PC-9 (cell line): ENCODE measurements around the gene ADGRG7. TPM values are rescaled to one million over a fixed set of nuclear protein-coding genes. Genes with fewer than 3 reads are reported as not detected.

ENCODE experiments used
- BruUV-seq: library from RNA; stranded (reverse); fragments of 400-500 nt; replicated peaks from 2 replicates; lab custom pipeline; 2021; lab: Mats Ljungman, UMichigan
- CTCF ChIA-PET: fragments of 300-600 bp; sonication (Branson Sonifier 250); formaldehyde crosslinking; loops from one replicate; lab custom pipeline; 2022; ENCODE audit warnings: antibody characterized with exemption; lab: Charles Lee
- POLR2A ChIA-PET: fragments of 300-600 bp; sonication (Branson Sonifier 250); formaldehyde crosslinking; loops from one replicate; lab custom pipeline; 2022; ENCODE audit warnings: antibody characterized with exemption; ENCODE audit not compliant: unreplicated experiment; lab: Charles Lee
- DNase-seq, 2 experiments: peaks; one replicate each; pipeline versions ENCODE4 v3.0.0 to v3.0.0-alpha.2; 2015 to 2022; ENCODE audit warnings: mixed read lengths in 1 of 2
- H2AFZ ChIP-seq: fragments of 200-600 bp; sonication (generic); 2 replicates; pipeline ENCODE4 v1.8.1; 2017; ENCODE audit warnings: antibody characterized with exemption
- H3F3A ChIP-seq: fragments of 200-600 bp; sonication (generic); 2 replicates; pipeline ENCODE4 v1.8.1; 2017; ENCODE audit warnings: antibody characterized with exemption, mild to moderate bottlenecking, low read depth; ENCODE audit not compliant: insufficient read depth
- H3K27ac ChIP-seq: fragments of 200-600 bp; sonication (generic); 2 replicates; pipeline ENCODE4 v1.6.1; 2016; ENCODE audit warnings: mixed run types
- H3K27me3 ChIP-seq: fragments of 200-600 bp; sonication (generic); 2 replicates; pipeline ENCODE4 v1.6.1; 2016; ENCODE audit warnings: low read depth, mixed run types; ENCODE audit not compliant: insufficient read depth
- H3K36me3 ChIP-seq: fragments of 200-600 bp; sonication (generic); 2 replicates; pipeline ENCODE4 v1.6.1; 2016; ENCODE audit warnings: low read depth, mixed run types
- H3K4me1 ChIP-seq: fragments of 200-600 bp; sonication (generic); replicated peaks from 2 replicates; pipeline ENCODE4 v1.6.1; 2016; ENCODE audit warnings: mixed run types; ENCODE audit not compliant: insufficient read depth
- H3K4me2 ChIP-seq: fragments of 200-600 bp; sonication (generic); 2 replicates; pipeline ENCODE4 v1.6.1; 2017; ENCODE audit warnings: mixed run types
- H3K4me3 ChIP-seq: fragments of 200-600 bp; sonication (generic); 2 replicates; pipeline ENCODE4 v1.6.1; 2016; ENCODE audit warnings: mixed run types
- H3K79me2 ChIP-seq: fragments of 200-600 bp; sonication (generic); 2 replicates; pipeline ENCODE4 v1.6.1; 2017; ENCODE audit warnings: low read depth, mixed run types
- H3K9me2 ChIP-seq: fragments of 200-600 bp; sonication (generic); 2 replicates; pipeline ENCODE4 v1.8.1; 2017; ENCODE audit warnings: mild to moderate bottlenecking; ENCODE audit not compliant: insufficient read depth
- H3K9me3 ChIP-seq: fragments of 200-600 bp; sonication (generic); 2 replicates; pipeline ENCODE4 v1.8.1; 2016; ENCODE audit warnings: low read depth; ENCODE audit not compliant: insufficient read depth
- H4K20me1 ChIP-seq: fragments of 200-600 bp; sonication (generic); 2 replicates; pipeline ENCODE4 v1.8.1; 2017; ENCODE audit not compliant: insufficient read depth
- CTCF ChIP-seq: fragments of 200-600 bp; sonication (generic); conservative IDR thresholded peaks from 2 replicates; pipeline ENCODE4 v1.6.1; 2017; ENCODE audit warnings: mixed run types, antibody characterized with exemption, mild to moderate bottlenecking, moderate library complexity
- EZH2 ChIP-seq: fragments of 200-600 bp; sonication (generic); IDR thresholded peaks from 2 replicates; pipeline ENCODE4 v1.8.0; 2017; ENCODE audit warnings: antibody characterized with exemption, low read depth
- intact Hi-C: fragments of 100-400 bp; cut with micrococcal nuclease; formaldehyde crosslinking; loops from one replicate; pipeline ENCODE4 v1.10.0; 2022; ENCODE audit not compliant: unreplicated experiment
- total RNA-seq: library from RNA; stranded (reverse); gene quantifications from 2 replicates; pipeline ENCODE4 v1.2.3, GENCODE V29; 2021

ADGRG7 gene
- total RNA-seq, 1 experiment from 2014 or later = not detected

DNA sequence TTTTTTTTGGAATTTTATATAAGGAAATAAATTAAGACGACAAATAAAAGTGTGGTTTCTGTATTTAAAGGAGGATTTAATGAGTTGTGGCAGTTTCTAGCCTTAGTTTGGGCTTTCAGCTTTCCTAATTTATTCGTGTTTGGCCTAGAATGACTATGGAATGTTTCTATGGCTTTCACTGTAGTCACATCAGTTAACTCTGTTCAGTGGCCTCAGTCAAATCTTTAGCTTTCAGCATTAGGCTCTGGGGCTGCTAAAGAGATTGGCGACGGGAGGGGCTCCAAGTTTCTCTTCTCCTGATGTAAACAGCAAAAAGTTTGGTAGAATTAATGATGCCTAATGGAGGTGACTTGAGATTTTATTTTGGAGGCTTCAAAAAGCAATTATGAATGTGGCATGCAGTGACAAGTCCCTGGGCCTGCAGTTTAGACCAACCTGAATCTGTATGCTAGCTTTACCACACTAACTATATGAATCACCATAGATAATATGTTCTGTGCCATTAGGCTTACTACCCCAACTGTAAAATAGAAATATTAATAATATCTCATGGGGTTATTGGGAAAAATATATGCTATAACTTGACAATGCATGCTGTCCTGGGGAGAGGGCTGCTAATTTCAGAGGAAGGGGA is 47.1 kb upstream of the ADGRG7 start:
- Histone ChIP-seq H3K9me2 (0 out of 2 replicates have a peak, but pooled peaks cover 4% of the 10 kb centered on the region), H3K9me3 (no peaks in the 10 kb centered on the region), H2AFZ (no peak overlapping the region), H3K4me2 (no peak overlapping the region), H3K36me3 (no peaks in the 10 kb centered on the region), H3F3A (peaks cover 5% of the 10 kb centered on the region; the same call in 1 of the 2 replicates), H3K79me2 (no peaks in the 10 kb centered on the region), H4K20me1 (no peaks in the 10 kb centered on the region), H3K4me1 (peaks cover 5% of the 10 kb centered on the region), H3K27ac (no peak overlapping the region), H3K4me3 (no peak overlapping the region), H3K27me3 (no peaks in the 10 kb centered on the region)
- POLR2A ChIA-PET = interaction anchor here (0.7 kb wide), 1 partner anchor 1702 kb away, joined by 6 read pairs; no protein-coding TSS in a partner anchor
- no peak for TF ChIP-seq EZH2
- TF ChIP-seq CTCF = no peak
- no peak for DNase-seq
- intact Hi-C loops = no loop called here
- no TSS peak for BruUV-seq
- CTCF ChIA-PET = no interaction called here

- no peak overlapping the region for H3K4me2 ChIP-seq
- H3K36me3 ChIP-seq = no peaks in the 10 kb centered on the region
- no peak overlapping the region for H2AFZ ChIP-seq
- DNase-seq = no peak
- no peaks in the 10 kb centered on the region for H3K4me1 ChIP-seq
- H3K9me3 ChIP-seq = no peaks in the 10 kb centered on the region
- no peaks in the 10 kb centered on the region for H3F3A ChIP-seq
- intact Hi-C loops = no loop called here
- no peak overlapping the region for H3K27ac ChIP-seq
- CTCF ChIA-PET = no interaction called here
- POLR2A ChIA-PET = no interaction called here
- BruUV-seq = no TSS peak
- 0 out of 2 replicates have a peak, but pooled peaks cover 4% of the 10 kb centered on the region for H3K9me2 ChIP-seq
- TF ChIP-seq CTCF (no peak), EZH2 (no peak)
- no peaks in the 10 kb centered on the region for H3K79me2 ChIP-seq
- H3K4me3 ChIP-seq = no peak overlapping the region
- no peaks in the 10 kb centered on the region for H3K27me3 ChIP-seq
- H4K20me1 ChIP-seq = no peaks in the 10 kb centered on the region
These were observed 46.2 kb upstream of the ADGRG7 start for GRCh38 chr3:100563228-100563627.

GRCh38 chr3:100563652-100564211 is 45.7 kb upstream of the ADGRG7 start:
- no peaks in the 10 kb centered on the region for H4K20me1 ChIP-seq
- no peaks in the 10 kb centered on the region for H3K79me2 ChIP-seq
- no peak overlapping the region for H3K4me3 ChIP-seq
- H3F3A ChIP-seq = no peaks in the 10 kb centered on the region
- H3K4me1 ChIP-seq = no peaks in the 10 kb centered on the region
- H3K9me3 ChIP-seq = no peaks in the 10 kb centered on the region
- TF ChIP-seq CTCF = no peak
- POLR2A ChIA-PET = interaction anchor here (0.6 kb wide), 1 partner anchor 39 kb away, joined by 8 read pairs; no protein-coding TSS in a partner anchor
- no peaks in the 10 kb centered on the region for H3K36me3 ChIP-seq
- CTCF ChIA-PET = no interaction called here
- 0 out of 2 replicates have a peak, but pooled peaks cover 4% of the 10 kb centered on the region for H3K9me2 ChIP-seq
- no peaks in the 10 kb centered on the region for H3K27me3 ChIP-seq
- DNase-seq = no peak
- H2AFZ ChIP-seq = no peak overlapping the region
- intact Hi-C loops = no loop called here
- BruUV-seq = no TSS peak
- H3K27ac ChIP-seq = no peak overlapping the region
- H3K4me2 ChIP-seq = no peak overlapping the region
